Uterus (tissue), 2 donors: ENCODE results near the gene C2orf81.

Source experiments
- POLR2A ChIP-seq, 2 donors: fragments of 450-650 bp; IDR thresholded peaks; one replicate each; pipeline ENCODE4 v1.6.1; 2016; ENCODE audit warnings: antibody characterized with exemption in 2 of 2, mild to moderate bottlenecking in 1 of 2, moderate library complexity in 1 of 2
- TF ChIP-seq, protein P1 (sequence below), 4 experiments: fragments of 200-600 bp in 2 of 4; fragments of 450-650 bp in 2 of 4; sonication (generic) in 2 of 4; IDR thresholded peaks; one replicate each; pipeline ENCODE4 v1.5.1; 2016 to 2019; ENCODE audit warnings: antibody characterized with exemption in 4 of 4, mild to moderate bottlenecking in 2 of 4, moderate library complexity in 1 of 4

DNA sequence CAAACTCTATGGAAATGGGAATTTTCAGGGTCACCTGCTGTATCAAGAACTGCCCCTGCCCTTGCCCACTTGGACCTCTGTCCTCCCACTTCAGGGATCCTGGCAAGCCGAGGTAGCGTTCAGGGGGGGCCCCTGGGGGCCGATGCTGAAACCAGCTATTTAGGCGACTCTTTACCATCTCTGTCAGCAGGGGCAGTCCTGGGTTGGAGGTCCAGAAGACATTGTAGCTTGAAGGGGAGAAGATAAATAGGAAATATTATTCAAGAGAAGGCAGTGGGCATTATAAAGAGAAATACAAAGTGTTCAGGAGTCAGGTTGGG, 41.3 kb upstream of the C2orf81 start:
- TF ChIP-seq, protein P1, sequence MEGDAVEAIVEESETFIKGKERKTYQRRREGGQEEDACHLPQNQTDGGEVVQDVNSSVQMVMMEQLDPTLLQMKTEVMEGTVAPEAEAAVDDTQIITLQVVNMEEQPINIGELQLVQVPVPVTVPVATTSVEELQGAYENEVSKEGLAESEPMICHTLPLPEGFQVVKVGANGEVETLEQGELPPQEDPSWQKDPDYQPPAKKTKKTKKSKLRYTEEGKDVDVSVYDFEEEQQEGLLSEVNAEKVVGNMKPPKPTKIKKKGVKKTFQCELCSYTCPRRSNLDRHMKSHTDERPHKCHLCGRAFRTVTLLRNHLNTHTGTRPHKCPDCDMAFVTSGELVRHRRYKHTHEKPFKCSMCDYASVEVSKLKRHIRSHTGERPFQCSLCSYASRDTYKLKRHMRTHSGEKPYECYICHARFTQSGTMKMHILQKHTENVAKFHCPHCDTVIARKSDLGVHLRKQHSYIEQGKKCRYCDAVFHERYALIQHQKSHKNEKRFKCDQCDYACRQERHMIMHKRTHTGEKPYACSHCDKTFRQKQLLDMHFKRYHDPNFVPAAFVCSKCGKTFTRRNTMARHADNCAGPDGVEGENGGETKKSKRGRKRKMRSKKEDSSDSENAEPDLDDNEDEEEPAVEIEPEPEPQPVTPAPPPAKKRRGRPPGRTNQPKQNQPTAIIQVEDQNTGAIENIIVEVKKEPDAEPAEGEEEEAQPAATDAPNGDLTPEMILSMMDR (IDR thresholded peaks at IDR 0.05), result no peak
- no peak for TF ChIP-seq POLR2A (IDR thresholded peaks at IDR 0.05)
